HepG2 (cell line): ENCODE measurements around the gene NUP88. TPM values are rescaled to one million over a fixed set of nuclear protein-coding genes. Genes with fewer than 3 reads are reported as not detected.

Experiments
- AGO2 ChIP-seq: fragments of 200-400 bp; formaldehyde crosslinking; optimal IDR thresholded peaks from 2 replicates; pipeline ENCODE3; 2017; ENCODE audit warnings: mild to moderate bottlenecking, low read depth, low read length, moderate library complexity
- DMAP1 ChIP-seq: IDR thresholded peaks from 2 replicates; pipeline ENCODE4 v1.6.1; 2016
- FOXK1 ChIP-seq: sonication (generic); formaldehyde crosslinking; IDR thresholded peaks from 2 replicates; pipeline ENCODE4 v1.4.0; 2020; ENCODE audit warnings: low read depth, missing genetic modification reagents, borderline replicate concordance
- HNRNPL ChIP-seq: fragments of 200-400 bp; formaldehyde crosslinking; IDR thresholded peaks from 2 replicates; pipeline ENCODE4 v1.6.1; 2017; ENCODE audit warnings: mild to moderate bottlenecking, low read depth, low read length
- KDM3A ChIP-seq: IDR thresholded peaks from 2 replicates; pipeline ENCODE4 v1.6.1; 2018; ENCODE audit warnings: low read depth, missing compliant biosample characterization
- KLF15 ChIP-seq: sonication (generic); formaldehyde crosslinking; IDR thresholded peaks from 2 replicates; pipeline ENCODE4 v1.8.1; 2023; ENCODE audit warnings: borderline replicate concordance, mild to moderate bottlenecking, inconsistent platforms, missing genetic modification reagents, mixed read lengths
- PHF21A ChIP-seq: sonication (generic); formaldehyde crosslinking; IDR thresholded peaks from 2 replicates; pipeline ENCODE4 v1.5.0; 2020; ENCODE audit warnings: mild to moderate bottlenecking, missing genetic modification reagents
- RORA ChIP-seq: sonication (generic); formaldehyde crosslinking; IDR thresholded peaks from 2 replicates; pipeline ENCODE4 v1.5.0; 2020; ENCODE audit warnings: mild to moderate bottlenecking, missing genetic modification reagents, moderate library complexity
- SAP130 ChIP-seq: IDR thresholded peaks from 2 replicates; pipeline ENCODE4 v1.6.1; 2016; ENCODE audit warnings: low read depth
- SNAPC2 ChIP-seq: sonication (generic); formaldehyde crosslinking; IDR thresholded peaks from 2 replicates; pipeline ENCODE4 v1.8.1; 2022; ENCODE audit warnings: mild to moderate bottlenecking, missing genetic modification reagents
- THAP11 ChIP-seq: IDR thresholded peaks from 2 replicates; pipeline ENCODE4 v1.6.1; 2016; ENCODE audit warnings: missing biosample characterization, missing genetic modification reagents
- XRCC5 ChIP-seq: fragments of 200-400 bp; formaldehyde crosslinking; optimal IDR thresholded peaks from 2 replicates; pipeline ENCODE3; 2017; ENCODE audit warnings: mild to moderate bottlenecking, low read length
- YEATS2 ChIP-seq: sonication (generic); formaldehyde crosslinking; IDR thresholded peaks from 2 replicates; pipeline ENCODE4 v1.4.0; 2020; ENCODE audit warnings: missing genetic modification reagents, borderline replicate concordance
- ZNF432 ChIP-seq: sonication (generic); formaldehyde crosslinking; IDR thresholded peaks from 2 replicates; pipeline ENCODE4 v1.5.0; 2020; ENCODE audit warnings: missing genetic modification reagents, mild to moderate bottlenecking, borderline replicate concordance
- ZNF570 ChIP-seq: sonication (generic); formaldehyde crosslinking; IDR thresholded peaks from 2 replicates; pipeline ENCODE4 v1.4.0; 2020; ENCODE audit warnings: mild to moderate bottlenecking, missing genetic modification reagents, borderline replicate concordance
- ZNF670 ChIP-seq: sonication (generic); formaldehyde crosslinking; IDR thresholded peaks from 2 replicates; pipeline ENCODE4 v1.8.0; 2022; ENCODE audit warnings: mild to moderate bottlenecking, missing genetic modification reagents, borderline replicate concordance
- ZNF773 ChIP-seq: sonication (generic); formaldehyde crosslinking; IDR thresholded peaks from 2 replicates; pipeline ENCODE4 v1.4.0; 2020; ENCODE audit warnings: missing genetic modification reagents, borderline replicate concordance
- polyA plus RNA-seq, 8 experiments: library from polyadenylated mRNA; depleted of rRNA in 3 of 8; stranded (reverse) in 7 of 8; unstranded in 1 of 8; fragments of >200 nt; fragmentation: Illumina TruSeq in 4 of 8; extraction: Trizol in 4 of 8; gene quantifications; 2 replicates each; pipeline versions ENCODE4 v1.2.1 to v1.2.3, GENCODE V29; 2011 to 2016; ENCODE audit warnings: low read depth in 4 of 8, missing spikeins in 1 of 8, mixed read lengths in 1 of 8; ENCODE audit not compliant: insufficient read depth in 1 of 8
- total RNA-seq, 5 experiments: library from RNA; depleted of rRNA; stranded (reverse); fragments of >200 nt; fragmentation: Illumina TruSeq; extraction: Trizol; gene quantifications; 2 replicates each; pipeline ENCODE4 v1.2.3, GENCODE V29; 2016; ENCODE audit warnings: low read depth in 1 of 5
- TF ChIP-seq, protein P1 (sequence below): sonication (generic); formaldehyde crosslinking; IDR thresholded peaks from 2 replicates; pipeline ENCODE4 v1.9.0; 2021; ENCODE audit warnings: missing genetic modification reagents, borderline replicate concordance
- TF ChIP-seq, protein P2 (sequence below): sonication (generic); formaldehyde crosslinking; IDR thresholded peaks from 2 replicates; pipeline ENCODE4 v1.8.1; 2023; ENCODE audit warnings: missing genetic modification reagents, mild to moderate bottlenecking, borderline replicate concordance
- TF ChIP-seq, protein P3 (sequence below): sonication (generic); formaldehyde crosslinking; IDR thresholded peaks from 2 replicates; pipeline ENCODE4 v1.8.0; 2022; ENCODE audit warnings: missing genetic modification reagents, low read depth, mild to moderate bottlenecking, borderline replicate concordance
- TF ChIP-seq, protein P4 (sequence below): sonication (generic); formaldehyde crosslinking; IDR thresholded peaks from 2 replicates; pipeline ENCODE4 v1.9.0; 2021; ENCODE audit warnings: missing genetic modification reagents, mild to moderate bottlenecking, borderline replicate concordance
- TF ChIP-seq, protein P5 (sequence below): sonication (generic); formaldehyde crosslinking; IDR thresholded peaks from 2 replicates; pipeline ENCODE4 v1.8.0; 2022; ENCODE audit warnings: low read depth, missing genetic modification reagents
- TF ChIP-seq, protein P6 (sequence below): sonication (generic); formaldehyde crosslinking; IDR thresholded peaks from 2 replicates; pipeline ENCODE4 v1.5.0; 2020; ENCODE audit warnings: missing genetic modification reagents, mild to moderate bottlenecking, borderline replicate concordance

The NUP88 gene
- total and polyA plus RNA-seq, 2 of the 13 experiments (the other 11 are each of a cell fraction or from before 2014, with no cell fraction given): 48.2 to 130 TPM

DNA sequence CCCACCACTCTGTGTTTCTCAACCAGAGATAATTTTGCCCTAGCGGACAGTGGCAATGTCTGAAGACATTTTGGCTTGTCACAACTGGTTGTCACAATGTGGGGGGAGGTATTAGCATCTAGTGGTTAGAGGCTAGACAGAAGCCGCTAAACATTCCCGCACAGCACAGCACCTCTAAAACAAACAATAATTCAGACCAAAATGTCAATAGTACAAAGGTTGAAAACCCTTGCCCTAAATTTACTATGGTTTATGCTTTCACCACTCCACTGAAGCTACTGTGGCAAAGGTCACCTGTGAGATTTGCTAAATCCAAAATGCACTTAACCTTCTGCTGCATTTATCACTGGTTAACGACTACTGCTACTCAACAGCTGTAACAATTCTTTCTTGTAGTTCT lies 14.1 kb downstream of the NUP88 start (continued):
- TF ChIP-seq, protein P1, sequence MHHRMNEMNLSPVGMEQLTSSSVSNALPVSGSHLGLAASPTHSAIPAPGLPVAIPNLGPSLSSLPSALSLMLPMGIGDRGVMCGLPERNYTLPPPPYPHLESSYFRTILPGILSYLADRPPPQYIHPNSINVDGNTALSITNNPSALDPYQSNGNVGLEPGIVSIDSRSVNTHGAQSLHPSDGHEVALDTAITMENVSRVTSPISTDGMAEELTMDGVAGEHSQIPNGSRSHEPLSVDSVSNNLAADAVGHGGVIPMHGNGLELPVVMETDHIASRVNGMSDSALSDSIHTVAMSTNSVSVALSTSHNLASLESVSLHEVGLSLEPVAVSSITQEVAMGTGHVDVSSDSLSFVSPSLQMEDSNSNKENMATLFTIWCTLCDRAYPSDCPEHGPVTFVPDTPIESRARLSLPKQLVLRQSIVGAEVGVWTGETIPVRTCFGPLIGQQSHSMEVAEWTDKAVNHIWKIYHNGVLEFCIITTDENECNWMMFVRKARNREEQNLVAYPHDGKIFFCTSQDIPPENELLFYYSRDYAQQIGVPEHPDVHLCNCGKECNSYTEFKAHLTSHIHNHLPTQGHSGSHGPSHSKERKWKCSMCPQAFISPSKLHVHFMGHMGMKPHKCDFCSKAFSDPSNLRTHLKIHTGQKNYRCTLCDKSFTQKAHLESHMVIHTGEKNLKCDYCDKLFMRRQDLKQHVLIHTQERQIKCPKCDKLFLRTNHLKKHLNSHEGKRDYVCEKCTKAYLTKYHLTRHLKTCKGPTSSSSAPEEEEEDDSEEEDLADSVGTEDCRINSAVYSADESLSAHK: no peak
- TF ChIP-seq YEATS2 (CRISPR knock-in tag): 0 out of 2 replicates have a peak, but pooled peaks have one; percentile 32
- TF ChIP-seq, protein P2, sequence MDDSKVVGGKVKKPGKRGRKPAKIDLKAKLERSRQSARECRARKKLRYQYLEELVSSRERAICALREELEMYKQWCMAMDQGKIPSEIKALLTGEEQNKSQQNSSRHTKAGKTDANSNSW: no peak
- no peak for TF ChIP-seq ZNF432 (CRISPR knock-in tag)
- TF ChIP-seq ZNF670: no peak
- no peak for TF ChIP-seq HNRNPL
- TF ChIP-seq ZNF570 (CRISPR knock-in tag): no peak
- peak; percentile 71; the same call in 1 of the 2 replicates for TF ChIP-seq PHF21A
- no peak for TF ChIP-seq DMAP1 (CRISPR knock-in tag)
- no peak for TF ChIP-seq RORA
- no peak for TF ChIP-seq AGO2
- 0 out of 2 replicates have a peak, but pooled peaks have one; percentile 24 for TF ChIP-seq KDM3A (CRISPR knock-in tag)
- TF ChIP-seq, protein P3, sequence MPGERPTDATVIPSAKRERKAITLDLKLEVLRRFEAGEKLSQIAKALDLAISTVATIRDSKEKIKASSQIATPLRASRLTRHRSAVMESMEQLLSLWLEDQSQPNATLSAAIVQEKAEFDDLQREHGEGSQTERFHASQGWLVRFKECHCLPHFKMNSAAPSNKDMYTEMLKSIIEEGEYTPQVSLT (CRISPR knock-in tag): no peak
- peak; percentile 50; the same call in 1 of the 2 replicates for TF ChIP-seq THAP11 (CRISPR knock-in tag)
- peak; percentile 79 for TF ChIP-seq SAP130 (CRISPR knock-in tag)
- TF ChIP-seq, protein P4, sequence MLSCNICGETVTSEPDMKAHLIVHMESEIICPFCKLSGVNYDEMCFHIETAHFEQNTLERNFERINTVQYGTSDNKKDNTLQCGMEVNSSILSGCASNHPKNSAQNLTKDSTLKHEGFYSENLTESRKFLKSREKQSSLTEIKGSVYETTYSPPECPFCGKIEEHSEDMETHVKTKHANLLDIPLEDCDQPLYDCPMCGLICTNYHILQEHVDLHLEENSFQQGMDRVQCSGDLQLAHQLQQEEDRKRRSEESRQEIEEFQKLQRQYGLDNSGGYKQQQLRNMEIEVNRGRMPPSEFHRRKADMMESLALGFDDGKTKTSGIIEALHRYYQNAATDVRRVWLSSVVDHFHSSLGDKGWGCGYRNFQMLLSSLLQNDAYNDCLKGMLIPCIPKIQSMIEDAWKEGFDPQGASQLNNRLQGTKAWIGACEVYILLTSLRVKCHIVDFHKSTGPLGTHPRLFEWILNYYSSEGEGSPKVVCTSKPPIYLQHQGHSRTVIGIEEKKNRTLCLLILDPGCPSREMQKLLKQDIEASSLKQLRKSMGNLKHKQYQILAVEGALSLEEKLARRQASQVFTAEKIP (CRISPR knock-in tag): no peak
- TF ChIP-seq KLF15 (CRISPR knock-in tag): no peak
- TF ChIP-seq, protein P5, sequence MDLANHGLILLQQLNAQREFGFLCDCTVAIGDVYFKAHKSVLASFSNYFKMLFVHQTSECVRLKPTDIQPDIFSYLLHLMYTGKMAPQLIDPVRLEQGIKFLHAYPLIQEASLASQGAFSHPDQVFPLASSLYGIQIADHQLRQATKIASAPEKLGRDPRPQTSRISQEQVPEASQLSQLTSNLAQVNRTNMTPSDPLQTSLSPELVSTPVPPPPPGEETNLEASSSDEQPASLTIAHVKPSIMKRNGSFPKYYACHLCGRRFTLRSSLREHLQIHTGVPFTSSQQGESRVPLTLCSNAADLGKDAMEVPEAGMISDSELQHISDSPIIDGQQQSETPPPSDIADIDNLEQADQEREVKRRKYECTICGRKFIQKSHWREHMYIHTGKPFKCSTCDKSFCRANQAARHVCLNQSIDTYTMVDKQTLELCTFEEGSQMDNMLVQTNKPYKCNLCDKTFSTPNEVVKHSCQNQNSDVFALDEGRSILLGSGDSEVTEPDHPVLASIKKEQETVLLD (CRISPR knock-in tag): no peak
- peak; percentile 68; the same call in 1 of the 2 replicates for TF ChIP-seq FOXK1 (CRISPR knock-in tag)
- TF ChIP-seq ZNF773 (CRISPR knock-in tag): no peak
- TF ChIP-seq, protein P6, sequence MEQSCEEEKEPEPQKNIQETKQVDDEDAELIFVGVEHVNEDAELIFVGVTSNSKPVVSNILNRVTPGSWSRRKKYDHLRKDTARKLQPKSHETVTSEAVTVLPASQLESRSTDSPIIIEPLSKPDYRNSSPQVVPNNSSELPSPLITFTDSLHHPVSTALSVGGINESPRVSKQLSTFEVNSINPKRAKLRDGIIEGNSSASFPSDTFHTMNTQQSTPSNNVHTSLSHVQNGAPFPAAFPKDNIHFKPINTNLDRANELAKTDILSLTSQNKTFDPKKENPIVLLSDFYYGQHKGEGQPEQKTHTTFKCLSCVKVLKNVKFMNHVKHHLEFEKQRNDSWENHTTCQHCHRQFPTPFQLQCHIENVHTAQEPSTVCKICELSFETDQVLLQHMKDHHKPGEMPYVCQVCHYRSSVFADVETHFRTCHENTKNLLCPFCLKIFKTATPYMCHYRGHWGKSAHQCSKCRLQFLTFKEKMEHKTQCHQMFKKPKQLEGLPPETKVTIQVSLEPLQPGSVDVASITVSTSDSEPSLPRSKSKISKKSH (CRISPR knock-in tag): no peak
- TF ChIP-seq XRCC5: peak; percentile 49
- peak; percentile 68; the same call in 1 of the 2 replicates for TF ChIP-seq SNAPC2
